GM12878 (cell line): Measurements from ENCODE around the gene RMND5A. TPM values are rescaled to one million over a fixed set of nuclear protein-coding genes. Genes with fewer than 3 reads are reported as not detected.

Source experiments
- ATAC-seq: fragments of 200-7000 bp; cut with Tn5 transposase; 3 replicates; pipeline ENCODE4 v1.9.1; 2020; ENCODE audit warnings: mild to moderate bottlenecking, moderate library complexity
- BruUV-seq: library from RNA; stranded (reverse); fragments of 400-500 nt; replicated peaks from 2 replicates; lab custom pipeline; 2021; lab: Mats Ljungman, UMichigan
- CTCF ChIA-PET: fragments of 300-600 bp; sonication (Branson Sonifier 250); formaldehyde crosslinking; extraction: SDS; loops from one replicate; lab custom pipeline; 2021; ENCODE audit warnings: inconsistent platforms; lab: Yijun Ruan, JAX
- POLR2A ChIA-PET: fragments of 350-600 bp; formaldehyde crosslinking; extraction: SDS; loops from one replicate; lab custom pipeline; 2021; ENCODE audit warnings: inconsistent platforms; lab: Charles Lee
- RAD21 ChIA-PET: fragments of 300-600 bp; sonication (Branson Sonifier 250); formaldehyde crosslinking; loops from one replicate; lab custom pipeline; 2023; ENCODE audit warnings: antibody characterized with exemption; ENCODE audit not compliant: unreplicated experiment; lab: Charles Lee
- SMC1A ChIA-PET: fragments of 300-600 bp; sonication (Branson Sonifier 250); formaldehyde crosslinking; loops from one replicate; lab custom pipeline; 2023; ENCODE audit not compliant: unreplicated experiment, uncharacterized antibody; lab: Charles Lee
- DNase-seq: peaks from one replicate; pipeline ENCODE4 v3.0.0-alpha.2; 2011; ENCODE audit warnings: low read depth, low spot score
- FAIRE-seq: peaks from 3 replicates; lab custom pipeline; 2011; peaks lifted over from hg19 to GRCh38; lab: Jason Lieb, UNC
- H2AFZ ChIP-seq: 2 replicates; pipeline ENCODE4 v1.6.0; 2011; ENCODE audit warnings: low read depth, low read length, control low read depth; ENCODE audit not compliant: control insufficient read depth
- H3K27ac ChIP-seq: 2 replicates; pipeline ENCODE4 v1.5.1; 2011; ENCODE audit warnings: control low read depth; ENCODE audit not compliant: control insufficient read depth, insufficient read depth
- H3K27me3 ChIP-seq, 2 experiments: replicated peaks in 1 of 2; 2 replicates each; pipeline versions ENCODE4 v1.6.0 to v1.6.1; 2011; ENCODE audit warnings: low read length in 1 of 2; ENCODE audit not compliant: control insufficient read depth in 2 of 2, insufficient read depth in 2 of 2
- H3K36me3 ChIP-seq, 2 experiments: 2 replicates each; pipeline ENCODE4 v1.5.1; 2011; ENCODE audit warnings: low read length in 1 of 2; ENCODE audit not compliant: control insufficient read depth in 2 of 2, insufficient read depth in 2 of 2
- H3K4me1 ChIP-seq: 2 replicates; pipeline ENCODE4 v1.6.1; 2011; ENCODE audit warnings: mild to moderate bottlenecking, low read length, moderate library complexity, mixed read lengths; ENCODE audit not compliant: control insufficient read depth, insufficient read depth
- H3K4me2 ChIP-seq: 2 replicates; pipeline ENCODE4 v1.6.0; 2011; ENCODE audit warnings: control low read depth; ENCODE audit not compliant: control insufficient read depth, insufficient read depth
- H3K4me3 ChIP-seq: fragments of 200-600 bp; sonication (generic); 2 replicates; pipeline ENCODE4 v1.5.1; 2016
- H3K79me2 ChIP-seq: 2 replicates; pipeline ENCODE4 v1.6.0; 2011; ENCODE audit warnings: low read length; ENCODE audit not compliant: control insufficient read depth, insufficient read depth
- H3K9ac ChIP-seq: 2 replicates; pipeline ENCODE4 v1.8.0; 2011; ENCODE audit warnings: low read length, control low read depth, mixed read lengths; ENCODE audit not compliant: control insufficient read depth, insufficient read depth
- H3K9me3 ChIP-seq: replicated peaks from 3 replicates; pipeline ENCODE4 v1.5.1; 2011; ENCODE audit warnings: mild to moderate bottlenecking, low read length; ENCODE audit not compliant: control insufficient read depth, insufficient read depth
- H4K20me1 ChIP-seq: 2 replicates; pipeline ENCODE4 v1.6.0; 2011; ENCODE audit not compliant: control insufficient read depth, insufficient read depth
- CEBPB ChIP-seq, 2 experiments: fragments of 150-350 bp in 1 of 2; IDR thresholded peaks; 2 replicates each; pipeline ENCODE4 v1.6.1; 2012 to 2014; ENCODE audit warnings: low read depth in 2 of 2, low read length in 2 of 2, borderline replicate concordance in 1 of 2, inconsistent platforms in 1 of 2
- CREM ChIP-seq: IDR thresholded peaks from 2 replicates; pipeline ENCODE4 v1.6.1; 2014; ENCODE audit warnings: antibody characterized with exemption, low read depth
- EED ChIP-seq: sonication (generic); IDR thresholded peaks from 2 replicates; pipeline ENCODE4 v1.6.1; 2016; ENCODE audit warnings: antibody characterized with exemption, low read depth
- JUNB ChIP-seq: IDR thresholded peaks from 2 replicates; pipeline ENCODE4 v1.6.1; 2016; ENCODE audit warnings: antibody characterized with exemption, mild to moderate bottlenecking
- LARP7 ChIP-seq: fragments of 450-650 bp; IDR thresholded peaks from 2 replicates; pipeline ENCODE4 v1.6.1; 2017; ENCODE audit warnings: mild to moderate bottlenecking
- NFIC ChIP-seq: IDR thresholded peaks from 2 replicates; pipeline ENCODE4 v1.6.1; 2012; ENCODE audit warnings: low read depth, mild to moderate bottlenecking, inconsistent platforms, low read length, moderate library complexity
- NFYA ChIP-seq: IDR thresholded peaks from 2 replicates; pipeline ENCODE4 v1.6.1; 2011; ENCODE audit warnings: low read depth, mild to moderate bottlenecking, low read length, improper control_type of control experiment, borderline replicate concordance
- WGBS: methylation state at CpG from one replicate; pipeline ENCODE4 v1.1.6; 2016; ENCODE audit warnings: low lambda C conversion rate; ENCODE audit not compliant: insufficient replicate concordance, insufficient coverage; ENCODE audit errors: missing lambda C conversion rate; 5-methylcytosine and 5-hydroxymethylcytosine counted together
- in situ Hi-C: fragments of 300-500 bp; cut with MboI; formaldehyde crosslinking; loops from 9 replicates; pipeline ENCODE4 v1.14.3; 2018; ENCODE audit warnings: mixed read lengths
- intact Hi-C: fragments of 100-400 bp; cut with micrococcal nuclease; formaldehyde crosslinking; loops from one replicate; pipeline ENCODE4 v1.14.2; 2022; ENCODE audit not compliant: unreplicated experiment
- polyA plus RNA-seq, 11 experiments: library from polyadenylated mRNA; depleted of rRNA in 4 of 11; unstranded in 6 of 11; stranded (reverse) in 5 of 11; fragments of >200 nt; fragmentation: Nextera tagmentation in 4 of 11; fragmentation: Illumina TruSeq in 1 of 11; extraction: Ambion mirVana in 4 of 11; extraction: Trizol in 1 of 11; gene quantifications; 1 replicate in 1 of 11; 2 replicates in 10 of 11; pipeline versions ENCODE4 v1.2.1 to v1.2.3, GENCODE V29; 2011 to 2016; ENCODE audit warnings: inconsistent platforms in 2 of 11, missing spikeins in 2 of 11, low read depth in 1 of 11
- total RNA-seq, 4 experiments: library from RNA; depleted of rRNA in 3 of 4; stranded (reverse); fragments of >200 nt in 3 of 4; fragmentation: Illumina TruSeq in 1 of 4; extraction: Trizol in 1 of 4; gene quantifications; 2 replicates each; pipeline versions ENCODE4 v1.2.1 to v1.2.3, GENCODE V29; 2013 to 2021
- TF ChIP-seq, protein P1 (sequence below): fragments of 450-650 bp; IDR thresholded peaks from 2 replicates; pipeline ENCODE4 v1.6.1; 2017; ENCODE audit warnings: low read depth, mild to moderate bottlenecking, moderate library complexity
- TF ChIP-seq, protein P2 (sequence below): fragments of 450-650 bp; IDR thresholded peaks from 2 replicates; pipeline ENCODE4 v1.6.1; 2016; ENCODE audit warnings: mild to moderate bottlenecking
- TF ChIP-seq, protein P3 (sequence below): fragments of 450-650 bp; IDR thresholded peaks from 2 replicates; pipeline ENCODE4 v1.6.1; 2018; ENCODE audit warnings: borderline replicate concordance, mild to moderate bottlenecking; ENCODE audit not compliant: partially characterized antibody
- TF ChIP-seq, protein P4 (sequence below): fragments of 450-650 bp; conservative IDR thresholded peaks from 2 replicates; pipeline ENCODE4 v1.6.1; 2017; ENCODE audit warnings: mild to moderate bottlenecking, moderate library complexity

Gene RMND5A
- total and polyA plus RNA-seq, 10 of the 15 experiments (the other 5 are each of a cell fraction or from before 2014, with no cell fraction given), result 8.3 to 33.6 (median 23.2) TPM

DNA sequence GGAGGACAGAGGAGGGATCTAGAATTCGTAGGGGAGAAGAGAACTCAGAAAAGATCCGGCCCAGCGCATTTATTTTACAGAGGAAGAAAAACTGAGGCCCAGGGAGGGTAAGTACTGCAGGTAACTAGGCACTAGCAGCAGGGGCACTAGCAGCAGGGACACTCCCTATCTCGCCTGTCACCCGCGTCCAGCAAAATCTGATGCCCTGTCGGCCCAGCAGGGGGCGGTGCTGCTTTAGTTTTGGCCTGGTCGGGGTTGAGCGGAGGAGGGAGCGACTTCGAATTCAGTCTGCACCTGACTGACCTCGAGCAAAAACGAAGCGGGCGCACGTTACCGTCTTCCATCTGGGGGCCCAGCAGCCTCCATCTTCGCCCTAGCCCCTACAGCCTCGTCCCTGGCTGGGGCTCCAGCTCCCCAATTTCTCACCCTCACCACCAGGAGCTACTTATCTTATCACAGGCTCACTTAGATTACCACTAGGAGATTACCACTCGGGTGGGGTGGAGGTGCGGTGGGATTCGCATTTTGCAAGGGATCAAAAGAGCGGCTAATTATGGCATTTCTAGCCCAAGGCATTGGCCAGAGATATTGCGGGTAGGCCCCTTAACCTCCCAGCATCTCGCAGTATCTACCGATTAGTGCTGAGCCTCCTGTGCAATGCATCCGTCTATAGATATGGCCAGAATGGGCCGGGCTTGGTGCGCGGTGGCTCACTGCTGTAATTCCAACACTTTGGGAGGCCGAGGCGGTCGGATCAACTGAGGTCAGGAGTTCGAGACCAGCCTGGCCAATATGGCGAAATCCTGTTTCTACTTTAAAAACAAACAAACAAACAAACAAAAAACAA is 88.4 kb downstream of the RMND5A start (continued):
- TF ChIP-seq, protein P1, sequence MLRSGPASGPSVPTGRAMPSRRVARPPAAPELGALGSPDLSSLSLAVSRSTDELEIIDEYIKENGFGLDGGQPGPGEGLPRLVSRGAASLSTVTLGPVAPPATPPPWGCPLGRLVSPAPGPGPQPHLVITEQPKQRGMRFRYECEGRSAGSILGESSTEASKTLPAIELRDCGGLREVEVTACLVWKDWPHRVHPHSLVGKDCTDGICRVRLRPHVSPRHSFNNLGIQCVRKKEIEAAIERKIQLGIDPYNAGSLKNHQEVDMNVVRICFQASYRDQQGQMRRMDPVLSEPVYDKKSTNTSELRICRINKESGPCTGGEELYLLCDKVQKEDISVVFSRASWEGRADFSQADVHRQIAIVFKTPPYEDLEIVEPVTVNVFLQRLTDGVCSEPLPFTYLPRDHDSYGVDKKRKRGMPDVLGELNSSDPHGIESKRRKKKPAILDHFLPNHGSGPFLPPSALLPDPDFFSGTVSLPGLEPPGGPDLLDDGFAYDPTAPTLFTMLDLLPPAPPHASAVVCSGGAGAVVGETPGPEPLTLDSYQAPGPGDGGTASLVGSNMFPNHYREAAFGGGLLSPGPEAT, result no peak
- 0 out of 2 replicates have a peak, but pooled peaks have one; percentile 50 for TF ChIP-seq LARP7
- TF ChIP-seq, protein P2, sequence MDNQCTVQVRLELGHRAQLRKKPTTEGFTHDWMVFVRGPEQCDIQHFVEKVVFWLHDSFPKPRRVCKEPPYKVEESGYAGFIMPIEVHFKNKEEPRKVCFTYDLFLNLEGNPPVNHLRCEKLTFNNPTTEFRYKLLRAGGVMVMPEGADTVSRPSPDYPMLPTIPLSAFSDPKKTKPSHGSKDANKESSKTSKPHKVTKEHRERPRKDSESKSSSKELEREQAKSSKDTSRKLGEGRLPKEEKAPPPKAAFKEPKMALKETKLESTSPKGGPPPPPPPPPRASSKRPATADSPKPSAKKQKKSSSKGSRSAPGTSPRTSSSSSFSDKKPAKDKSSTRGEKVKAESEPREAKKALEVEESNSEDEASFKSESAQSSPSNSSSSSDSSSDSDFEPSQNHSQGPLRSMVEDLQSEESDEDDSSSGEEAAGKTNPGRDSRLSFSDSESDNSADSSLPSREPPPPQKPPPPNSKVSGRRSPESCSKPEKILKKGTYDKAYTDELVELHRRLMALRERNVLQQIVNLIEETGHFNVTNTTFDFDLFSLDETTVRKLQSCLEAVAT, result no peak
- TF ChIP-seq JUNB, result no peak
- TF ChIP-seq CEBPB (IDR thresholded peaks at IDR 0.05; ENCODE audit: borderline replicate concordance in 1 of 2, low read depth in 2 of 2, low read length in 2 of 2), result no peak

DNA sequence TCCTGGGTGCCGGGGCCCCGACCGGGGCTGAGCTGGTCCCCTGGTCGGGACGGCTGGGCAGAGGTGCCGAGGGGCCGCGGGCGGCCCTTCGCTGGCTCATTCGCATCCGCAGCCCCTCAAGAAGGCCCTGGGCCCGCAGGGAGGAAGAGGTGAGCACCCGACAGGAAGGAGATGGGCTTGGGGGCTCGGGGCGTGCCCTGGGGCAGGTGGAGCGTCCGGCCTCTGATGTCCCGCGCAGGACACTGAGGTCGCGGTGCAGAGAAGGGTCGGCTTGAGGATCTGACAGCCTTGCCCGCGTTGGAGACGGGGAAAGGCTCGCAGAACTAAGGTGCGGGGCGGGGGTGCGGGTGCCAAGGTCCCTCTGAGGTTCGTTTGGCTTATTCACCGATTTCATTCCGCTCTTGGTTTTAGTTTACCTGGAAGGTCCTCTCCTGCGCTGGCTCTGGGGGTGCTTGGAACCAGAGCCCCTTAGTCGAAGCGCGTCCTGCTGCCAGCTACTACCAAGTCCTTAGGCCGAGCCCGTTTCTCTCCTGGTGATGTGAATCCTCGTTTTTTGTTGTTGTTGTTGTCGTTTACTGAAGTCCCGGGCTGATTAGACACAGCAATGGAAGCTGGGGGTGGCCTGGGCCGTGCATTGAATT is 89.5 kb downstream of the RMND5A start:
- BruUV-seq, result no TSS peak
- Histone ChIP-seq H3K4me2 (no peak overlapping the region), H3K36me3 (no peaks in the 10 kb centered on the region), H3K27me3 (peaks cover 11 to 19% of the 10 kb centered on the region in 2 experiments), H3K4me1 (peaks cover 5% of the 10 kb centered on the region; the same call in 1 of the 2 replicates), H3K9me3 (no peaks in the 10 kb centered on the region), H3K4me3 (no peak overlapping the region), H4K20me1 (no peaks in the 10 kb centered on the region), H3K9ac (no peak overlapping the region), H2AFZ (no peak overlapping the region), H3K27ac (no peak overlapping the region), H3K79me2 (no peaks in the 10 kb centered on the region)
- ChIA-PET CTCF (interaction anchor here (1.1 to 1.3 kb wide), 2 partner anchors 11 to 45 kb away, joined by 3 to 4 read pairs; no protein-coding TSS in a partner anchor), SMC1A (interaction anchor here (1.5 kb wide), 1 partner anchor 11 kb away, joined by 4 read pairs; no protein-coding TSS in a partner anchor), POLR2A (no interaction called here), RAD21 (interaction anchor here (0.6 kb wide), 1 partner anchor 413 kb away, joined by 3 read pairs; no protein-coding TSS in a partner anchor)
- 31% methylated on average over 43 of the region's 43 CpGs for WGBS
- DNase-seq, result no peak
- ATAC-seq, result no peak
- in situ Hi-C loops, result loop anchor here (25.0 kb wide), 1 partner anchor 403 kb away; no protein-coding TSS in a partner anchor
- intact Hi-C loops, result no loop called here
- no peak for FAIRE-seq
- TF ChIP-seq, protein P3, sequence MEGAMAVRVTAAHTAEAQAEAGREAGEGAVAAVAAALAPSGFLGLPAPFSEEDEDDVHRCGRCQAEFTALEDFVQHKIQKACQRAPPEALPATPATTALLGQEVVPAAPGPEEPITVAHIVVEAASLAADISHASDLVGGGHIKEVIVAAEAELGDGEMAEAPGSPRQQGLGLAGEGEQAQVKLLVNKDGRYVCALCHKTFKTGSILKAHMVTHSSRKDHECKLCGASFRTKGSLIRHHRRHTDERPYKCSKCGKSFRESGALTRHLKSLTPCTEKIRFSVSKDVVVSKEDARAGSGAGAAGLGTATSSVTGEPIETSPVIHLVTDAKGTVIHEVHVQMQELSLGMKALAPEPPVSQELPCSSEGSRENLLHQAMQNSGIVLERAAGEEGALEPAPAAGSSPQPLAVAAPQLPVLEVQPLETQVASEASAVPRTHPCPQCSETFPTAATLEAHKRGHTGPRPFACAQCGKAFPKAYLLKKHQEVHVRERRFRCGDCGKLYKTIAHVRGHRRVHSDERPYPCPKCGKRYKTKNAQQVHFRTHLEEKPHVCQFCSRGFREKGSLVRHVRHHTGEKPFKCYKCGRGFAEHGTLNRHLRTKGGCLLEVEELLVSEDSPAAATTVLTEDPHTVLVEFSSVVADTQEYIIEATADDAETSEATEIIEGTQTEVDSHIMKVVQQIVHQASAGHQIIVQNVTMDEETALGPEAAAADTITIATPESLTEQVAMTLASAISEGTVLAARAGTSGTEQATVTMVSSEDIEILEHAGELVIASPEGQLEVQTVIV, result no peak
- TF ChIP-seq, protein P4, sequence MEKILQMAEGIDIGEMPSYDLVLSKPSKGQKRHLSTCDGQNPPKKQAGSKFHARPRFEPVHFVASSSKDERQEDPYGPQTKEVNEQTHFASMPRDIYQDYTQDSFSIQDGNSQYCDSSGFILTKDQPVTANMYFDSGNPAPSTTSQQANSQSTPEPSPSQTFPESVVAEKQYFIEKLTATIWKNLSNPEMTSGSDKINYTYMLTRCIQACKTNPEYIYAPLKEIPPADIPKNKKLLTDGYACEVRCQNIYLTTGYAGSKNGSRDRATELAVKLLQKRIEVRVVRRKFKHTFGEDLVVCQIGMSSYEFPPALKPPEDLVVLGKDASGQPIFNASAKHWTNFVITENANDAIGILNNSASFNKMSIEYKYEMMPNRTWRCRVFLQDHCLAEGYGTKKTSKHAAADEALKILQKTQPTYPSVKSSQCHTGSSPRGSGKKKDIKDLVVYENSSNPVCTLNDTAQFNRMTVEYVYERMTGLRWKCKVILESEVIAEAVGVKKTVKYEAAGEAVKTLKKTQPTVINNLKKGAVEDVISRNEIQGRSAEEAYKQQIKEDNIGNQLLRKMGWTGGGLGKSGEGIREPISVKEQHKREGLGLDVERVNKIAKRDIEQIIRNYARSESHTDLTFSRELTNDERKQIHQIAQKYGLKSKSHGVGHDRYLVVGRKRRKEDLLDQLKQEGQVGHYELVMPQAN, result no peak
- TF ChIP-seq CREM (no peak), NFYA (no peak), NFIC (no peak), EED (no peak)
